Endothelial cell of umbilical vein (primary cell): ENCODE data around the gene MUC4.

ENCODE experiments used
- CTCF ChIP-seq, 2 donors: IDR thresholded peaks; 1 replicate in 1 of 2; 2 replicates in 1 of 2; pipeline ENCODE4 v1.5.1; 2011; ENCODE audit warnings: low read length in 2 of 2, mild to moderate bottlenecking in 2 of 2, moderate library complexity in 2 of 2, control low read depth in 1 of 2, inconsistent platforms in 1 of 2, low read depth in 1 of 2; ENCODE audit not compliant: insufficient read depth in 1 of 2; ENCODE audit errors: extremely low read depth in 1 of 2
- EZH2 ChIP-seq: IDR thresholded peaks from 2 replicates; pipeline ENCODE4 v1.6.1; 2012; ENCODE audit warnings: borderline replicate concordance, low read depth, mild to moderate bottlenecking, moderate library complexity, low read length, inconsistent platforms; ENCODE audit not compliant: severe bottlenecking
- MAX ChIP-seq: IDR thresholded peaks from 2 replicates; pipeline ENCODE4 v1.6.1; 2011; ENCODE audit not compliant: insufficient read depth, insufficient read length
- MYC ChIP-seq: IDR thresholded peaks from one replicate; pipeline ENCODE4 v1.6.1; 2011; ENCODE audit warnings: mild to moderate bottlenecking, low read depth, low read length
- POLR2A ChIP-seq: IDR thresholded peaks from 2 replicates; pipeline ENCODE4 v1.6.1; 2012; ENCODE audit warnings: low read depth, mild to moderate bottlenecking, control low read depth, low read length
- POLR2AphosphoS5 ChIP-seq: IDR thresholded peaks from 2 replicates; pipeline ENCODE4 v1.6.1; 2012; ENCODE audit warnings: low read depth, mild to moderate bottlenecking, control low read depth, low read length, moderate library complexity; ENCODE audit not compliant: insufficient read depth

- TF ChIP-seq CTCF (IDR thresholded peaks at IDR 0.05; ENCODE audit: extremely low read depth in 1 of 2, insufficient read depth in 1 of 2, low read depth in 1 of 2, low read length in 2 of 2) (no peak), EZH2 (no peak), POLR2AphosphoS5 (no peak), MAX (no peak), MYC (no peak), POLR2A (no peak)
Observed at GRCh38 chr3:195806916-195807231, 4.9 kb downstream of the MUC4 start.
